H9 (cell line): Measurements from ENCODE around the gene SLC38A1. TPM values are rescaled to one million over a fixed set of nuclear protein-coding genes. Genes with fewer than 3 reads are reported as not detected.

ENCODE experiments used
- DNase-seq: peaks from one replicate; pipeline ENCODE4 v3.0.0-alpha.2; 2017
- H2AFZ ChIP-seq: one replicate; pipeline ENCODE4 v1.6.1; 2013; ENCODE audit warnings: mild to moderate bottlenecking, low read length, control low read depth, moderate library complexity
- H2AK5ac ChIP-seq: 2 replicates; pipeline ENCODE4 v1.6.1; 2013; ENCODE audit warnings: low read length, control low read depth, mixed read lengths; ENCODE audit not compliant: insufficient read length
- H2BK120ac ChIP-seq: one replicate; pipeline ENCODE4 v1.6.1; 2013; ENCODE audit warnings: low read depth, mild to moderate bottlenecking, low read length, control low read depth, inconsistent platforms; ENCODE audit not compliant: poor library complexity, severe bottlenecking
- H2BK12ac ChIP-seq: 2 replicates; pipeline ENCODE4 v1.6.1; 2013; ENCODE audit warnings: low read length, control low read depth, mixed read lengths, low read depth; ENCODE audit not compliant: insufficient read length
- H2BK15ac ChIP-seq: 2 replicates; pipeline ENCODE4 v1.6.1; 2013; ENCODE audit warnings: low read depth, low read length, control low read depth
- H2BK20ac ChIP-seq: one replicate; pipeline ENCODE4 v1.6.1; 2013; ENCODE audit warnings: low read depth, mild to moderate bottlenecking, low read length, control low read depth, inconsistent platforms; ENCODE audit not compliant: poor library complexity, severe bottlenecking
- H2BK5ac ChIP-seq: 2 replicates; pipeline ENCODE4 v1.6.1; 2013; ENCODE audit warnings: low read length, control low read depth, mixed read lengths; ENCODE audit not compliant: insufficient read length
- H3K14ac ChIP-seq: 2 replicates; pipeline ENCODE4 v1.6.1; 2013; ENCODE audit warnings: low read length, control low read depth; ENCODE audit not compliant: insufficient read depth
- H3K18ac ChIP-seq: 2 replicates; pipeline ENCODE4 v1.6.1; 2013; ENCODE audit warnings: low read depth, mild to moderate bottlenecking, mixed read lengths, low read length, control low read depth; ENCODE audit not compliant: insufficient read length
- H3K23ac ChIP-seq: 2 replicates; pipeline ENCODE4 v1.6.1; 2013; ENCODE audit warnings: low read length, control low read depth, mixed read lengths, low read depth; ENCODE audit not compliant: insufficient read length
- H3K23me2 ChIP-seq: 2 replicates; pipeline ENCODE4 v1.6.1; 2013; ENCODE audit warnings: low read depth, mild to moderate bottlenecking, mixed read lengths, low read length, control low read depth; ENCODE audit not compliant: insufficient read length, poor library complexity, severe bottlenecking
- H3K27ac ChIP-seq: 2 replicates; pipeline ENCODE4 v1.5.1; 2013; ENCODE audit warnings: low read length, control low read depth, mixed read lengths, low read depth; ENCODE audit not compliant: insufficient read length
- H3K27me3 ChIP-seq: 2 replicates; pipeline ENCODE4 v1.6.1; 2013; ENCODE audit warnings: low read length, control low read depth, inconsistent platforms; ENCODE audit not compliant: insufficient read depth
- H3K4ac ChIP-seq: 2 replicates; pipeline ENCODE4 v1.6.1; 2013; ENCODE audit warnings: low read depth, mild to moderate bottlenecking, control low read depth, inconsistent platforms, low read length, moderate library complexity
- H3K4me1 ChIP-seq: 2 replicates; pipeline ENCODE4 v1.6.1; 2013; ENCODE audit warnings: low read length, control low read depth, inconsistent platforms; ENCODE audit not compliant: insufficient read depth
- H3K4me2 ChIP-seq: 2 replicates; pipeline ENCODE4 v1.6.1; 2013; ENCODE audit warnings: low read length, control low read depth, mixed read lengths; ENCODE audit not compliant: insufficient read length, insufficient read depth
- H3K56ac ChIP-seq: 2 replicates; pipeline ENCODE4 v1.6.1; 2013; ENCODE audit warnings: low read depth, mild to moderate bottlenecking, mixed read lengths, low read length, control low read depth; ENCODE audit not compliant: insufficient read length
- H3K79me1 ChIP-seq: 2 replicates; pipeline ENCODE4 v1.6.1; 2013; ENCODE audit warnings: low read depth, mild to moderate bottlenecking, moderate library complexity, low read length, control low read depth, inconsistent platforms; ENCODE audit not compliant: insufficient read depth, poor library complexity, severe bottlenecking
- H3K79me2 ChIP-seq: 2 replicates; pipeline ENCODE4 v1.6.1; 2013; ENCODE audit warnings: low read length, control low read depth, inconsistent platforms; ENCODE audit not compliant: insufficient read depth
- H3K9ac ChIP-seq: 2 replicates; pipeline ENCODE4 v1.6.1; 2013; ENCODE audit warnings: low read length, control low read depth, mixed read lengths; ENCODE audit not compliant: insufficient read length; ENCODE audit errors: extremely low read depth
- H3K9me3 ChIP-seq: one replicate; pipeline ENCODE4 v1.6.1; 2013; ENCODE audit warnings: low read depth, low read length, inconsistent platforms; ENCODE audit not compliant: control insufficient read depth
- H3T11ph ChIP-seq: one replicate; pipeline ENCODE4 v1.6.1; 2013; ENCODE audit warnings: mild to moderate bottlenecking, low read length, control low read depth, inconsistent platforms
- H4K20me1 ChIP-seq: one replicate; pipeline ENCODE4 v1.6.1; 2013; ENCODE audit not compliant: control insufficient read depth, insufficient read length, insufficient read depth
- H4K5ac ChIP-seq: 2 replicates; pipeline ENCODE4 v1.6.1; 2013; ENCODE audit warnings: low read depth, mild to moderate bottlenecking, mixed read lengths, low read length, control low read depth; ENCODE audit not compliant: insufficient read length
- H4K8ac ChIP-seq: replicated peaks from 2 replicates; pipeline ENCODE4 v1.6.1; 2013; ENCODE audit warnings: low read length, control low read depth, mixed read lengths, low read depth; ENCODE audit not compliant: insufficient read length
- H4K91ac ChIP-seq: 2 replicates; pipeline ENCODE4 v1.6.1; 2013; ENCODE audit warnings: low read depth, mild to moderate bottlenecking, moderate library complexity, mixed read lengths, low read length, control low read depth; ENCODE audit not compliant: insufficient read length
- H3K27ac Mint-ChIP-seq, 3 experiments: 2 replicates in 2 of 3; 3 replicates in 1 of 3; pipeline ENCODE4 v1.8.0; 2020 to 2021; ENCODE audit warnings: mixed read lengths in 3 of 3, mild to moderate bottlenecking in 1 of 3, moderate library complexity in 1 of 3
- H3K27me3 Mint-ChIP-seq: 2 replicates; pipeline ENCODE4 v1.8.0; 2021; ENCODE audit warnings: low read depth, mild to moderate bottlenecking, moderate library complexity, mixed read lengths
- H3K36me3 Mint-ChIP-seq, 3 experiments: 2 replicates in 2 of 3; 3 replicates in 1 of 3; pipeline ENCODE4 v1.8.0; 2020 to 2021; ENCODE audit warnings: low read depth in 3 of 3, mixed read lengths in 3 of 3; ENCODE audit not compliant: insufficient read depth in 1 of 3
- H3K4me1 Mint-ChIP-seq, 2 experiments: 2 replicates each; pipeline ENCODE4 v1.8.0; 2020; ENCODE audit warnings: mixed read lengths in 2 of 2
- H3K4me3 Mint-ChIP-seq, 2 experiments: 2 replicates in 1 of 2; 3 replicates in 1 of 2; pipeline ENCODE4 v1.8.0; 2020 to 2021; ENCODE audit warnings: mild to moderate bottlenecking in 2 of 2, mixed read lengths in 2 of 2, moderate library complexity in 1 of 2
- H3K9me3 Mint-ChIP-seq, 2 experiments: 2 replicates in 1 of 2; 3 replicates in 1 of 2; pipeline ENCODE4 v1.8.0; 2020; ENCODE audit warnings: mild to moderate bottlenecking in 2 of 2, mixed read lengths in 2 of 2, moderate library complexity in 1 of 2
- WGBS: extraction: QIAGEN DNeasy Blood & Tissue Kit; methylation state at CpG from one replicate; pipeline ENCODE4 v1.1.7; 2013; ENCODE audit warnings: missing lambda C conversion rate, low lambda C conversion rate, mixed read lengths; ENCODE audit not compliant: insufficient read length; ENCODE audit errors: extremely low coverage; 5-methylcytosine and 5-hydroxymethylcytosine counted together
- total RNA-seq: library from RNA; stranded (reverse); gene quantifications from 2 replicates; pipeline ENCODE4 v1.2.1, GENCODE V29; 2021
- TF ChIP-seq, protein P1 (sequence below): fragments of 200-600 bp; sonication (generic); conservative IDR thresholded peaks from 3 replicates; pipeline ENCODE4 v1.8.0; 2021; ENCODE audit warnings: antibody characterized with exemption, mild to moderate bottlenecking

The SLC38A1 gene
- total RNA-seq, 1 experiment from 2014 or later: 216 TPM

DNA sequence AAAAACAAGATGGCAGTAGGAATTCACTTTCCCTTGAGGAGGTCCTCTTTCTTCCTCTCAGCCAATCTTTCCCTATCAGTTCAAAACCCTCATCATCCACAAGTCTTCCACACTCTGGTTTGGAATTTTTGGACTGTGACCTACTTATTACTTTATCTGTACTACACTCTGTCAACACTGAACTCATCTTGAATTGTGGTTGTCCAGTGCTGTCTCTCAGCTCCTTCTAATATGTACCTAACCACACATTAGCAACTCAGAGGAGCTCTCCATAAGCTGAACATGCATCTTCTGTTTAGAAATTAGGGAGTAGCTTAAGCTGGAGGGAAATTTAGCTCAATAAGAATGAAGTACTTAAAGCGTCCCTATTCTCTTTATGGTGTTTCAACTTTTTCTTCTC lies 34.8 kb downstream of the SLC38A1 start:
- Histone ChIP-seq H3K27ac (no peak overlapping the region), H3K23ac (no peak overlapping the region), H2BK120ac (no peak overlapping the region), H4K8ac (no peak overlapping the region), H3K4me1 (no peaks in the 10 kb centered on the region), H3K4ac (no peak overlapping the region), H3K14ac (no peak overlapping the region), H4K5ac (no peak overlapping the region), H3K27me3 (no peaks in the 10 kb centered on the region), H3K56ac (no peak overlapping the region), H4K91ac (no peak overlapping the region), H3K79me1 (peaks cover 13% of the 10 kb centered on the region), H2BK15ac (no peak overlapping the region), H3K9me3 (no peaks in the 10 kb centered on the region), H3K79me2 (peaks cover 23% of the 10 kb centered on the region; the same call in 1 of the 2 replicates), H3K18ac (no peak overlapping the region), H4K20me1 (no peaks in the 10 kb centered on the region), H2AK5ac (no peak overlapping the region), H3K23me2 (no peaks in the 10 kb centered on the region), H3K9ac (no peak overlapping the region), H2BK5ac (no peak overlapping the region), H2AFZ (no peak overlapping the region), H3K4me2 (no peak overlapping the region), H2BK20ac (no peak overlapping the region), H3T11ph (no peak overlapping the region), H2BK12ac (no peak overlapping the region)
- TF ChIP-seq, protein P1, sequence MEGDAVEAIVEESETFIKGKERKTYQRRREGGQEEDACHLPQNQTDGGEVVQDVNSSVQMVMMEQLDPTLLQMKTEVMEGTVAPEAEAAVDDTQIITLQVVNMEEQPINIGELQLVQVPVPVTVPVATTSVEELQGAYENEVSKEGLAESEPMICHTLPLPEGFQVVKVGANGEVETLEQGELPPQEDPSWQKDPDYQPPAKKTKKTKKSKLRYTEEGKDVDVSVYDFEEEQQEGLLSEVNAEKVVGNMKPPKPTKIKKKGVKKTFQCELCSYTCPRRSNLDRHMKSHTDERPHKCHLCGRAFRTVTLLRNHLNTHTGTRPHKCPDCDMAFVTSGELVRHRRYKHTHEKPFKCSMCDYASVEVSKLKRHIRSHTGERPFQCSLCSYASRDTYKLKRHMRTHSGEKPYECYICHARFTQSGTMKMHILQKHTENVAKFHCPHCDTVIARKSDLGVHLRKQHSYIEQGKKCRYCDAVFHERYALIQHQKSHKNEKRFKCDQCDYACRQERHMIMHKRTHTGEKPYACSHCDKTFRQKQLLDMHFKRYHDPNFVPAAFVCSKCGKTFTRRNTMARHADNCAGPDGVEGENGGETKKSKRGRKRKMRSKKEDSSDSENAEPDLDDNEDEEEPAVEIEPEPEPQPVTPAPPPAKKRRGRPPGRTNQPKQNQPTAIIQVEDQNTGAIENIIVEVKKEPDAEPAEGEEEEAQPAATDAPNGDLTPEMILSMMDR: no peak
- Mint-ChIP-seq H3K27me3 (no peaks in the 10 kb centered on the region), H3K9me3 (no peaks in the 10 kb centered on the region), H3K4me3 (no peak overlapping the region), H3K36me3 (peaks cover 38 to 71% (median 71%) of the 10 kb centered on the region in 3 experiments), H3K4me1 (no peaks in the 10 kb centered on the region), H3K27ac (peak overlapping the region in 1 of 3 experiments; percentile 56; a peak in 2 of 7 replicates)
- DNase-seq: no peak
- no CpG with 5 or more reads among the region's 1 CpG for WGBS
